SK-N-SH (cell line): ENCODE measurements around the gene TYW1B. TPM values are rescaled to one million over a fixed set of nuclear protein-coding genes. Genes with fewer than 3 reads are reported as not detected.
"Not testable (repeated sequence)": the region's sequence is repeated elsewhere in the genome, so short reads cannot be mapped to it uniquely, and the experiment has no call there.

Experiments
- CTCF ChIA-PET: fragments of 300-600, 350-600 bp; formaldehyde crosslinking; extraction: SDS; loops from one replicate; lab custom pipeline; 2021; lab: Yijun Ruan, JAX
- POLR2A ChIA-PET: fragments of 350-600 bp; sonication (Branson Sonifier 250); formaldehyde crosslinking; extraction: SDS; loops from one replicate; lab custom pipeline; 2020; ENCODE audit warnings: antibody characterized with exemption, inconsistent platforms; lab: Yijun Ruan, JAX
- DNase-seq: peaks from one replicate; pipeline ENCODE4 v3.0.0; 2012
- H2AFZ ChIP-seq: fragments of 200-600 bp; sonication (generic); 2 replicates; pipeline ENCODE4 v1.8.1; 2016; ENCODE audit warnings: antibody characterized with exemption, mild to moderate bottlenecking, low read depth
- H3F3A ChIP-seq: fragments of 200-600 bp; sonication (generic); replicated peaks from 2 replicates; pipeline ENCODE3; 2016; ENCODE audit warnings: antibody characterized with exemption, mild to moderate bottlenecking; ENCODE audit not compliant: insufficient read depth
- H3K27ac ChIP-seq, 2 experiments: fragments of 200-500 bp in 1 of 2; fragments of 200-600 bp in 1 of 2; sonication (Bioruptor generic) in 1 of 2; sonication (generic), shearing (Covaris generic) in 1 of 2; 2 replicates each; pipeline versions ENCODE4 v1.5.1 to v1.6.1; 2014 to 2016; ENCODE audit warnings: low read depth in 2 of 2, inconsistent platforms in 1 of 2, low read length in 1 of 2, mild to moderate bottlenecking in 1 of 2, mixed read lengths in 1 of 2
- H3K27me3 ChIP-seq: fragments of 200-600 bp; sonication (generic), shearing (Covaris generic); 2 replicates; pipeline ENCODE4 v1.6.1; 2016; ENCODE audit warnings: mixed run types; ENCODE audit not compliant: insufficient read depth
- H3K36me3 ChIP-seq, 2 experiments: fragments of 200-500 bp in 1 of 2; fragments of 200-600 bp in 1 of 2; sonication (Bioruptor generic) in 1 of 2; sonication (generic) in 1 of 2; replicated peaks in 1 of 2; 2 replicates each; pipeline versions ENCODE3 to v1.5.1; 2014 to 2016; ENCODE audit warnings: low read length in 1 of 2, mild to moderate bottlenecking in 1 of 2; ENCODE audit not compliant: insufficient read depth in 2 of 2, control insufficient read depth in 1 of 2
- H3K4me1 ChIP-seq, 2 experiments: fragments of 200-500 bp in 1 of 2; fragments of 200-600 bp in 1 of 2; sonication (Bioruptor generic) in 1 of 2; sonication (generic), shearing (Covaris generic) in 1 of 2; 2 replicates each; pipeline versions ENCODE4 v1.5.1 to v1.6.1; 2014 to 2016; ENCODE audit warnings: low read depth in 1 of 2, low read length in 1 of 2, mixed run types in 1 of 2; ENCODE audit not compliant: insufficient read depth in 2 of 2, control insufficient read depth in 1 of 2
- H3K4me2 ChIP-seq: fragments of 200-600 bp; sonication (generic), shearing (Covaris generic); 2 replicates; pipeline ENCODE4 v1.6.1; 2017; ENCODE audit warnings: mixed run types
- H3K4me3 ChIP-seq, 2 experiments: fragments of 200-500 bp in 1 of 2; fragments of 200-600 bp in 1 of 2; sonication (Bioruptor generic) in 1 of 2; sonication (generic), shearing (Covaris generic) in 1 of 2; 2 replicates each; pipeline versions ENCODE4 v1.5.1 to v1.8.1; 2014 to 2016; ENCODE audit warnings: low read depth in 2 of 2, inconsistent platforms in 1 of 2, low read length in 1 of 2, mild to moderate bottlenecking in 1 of 2, mixed read lengths in 1 of 2, moderate library complexity in 1 of 2
- H3K79me2 ChIP-seq: fragments of 200-600 bp; sonication (generic); 2 replicates; pipeline ENCODE4 v1.8.1; 2017; ENCODE audit warnings: mild to moderate bottlenecking; ENCODE audit not compliant: insufficient read depth
- H3K9ac ChIP-seq: fragments of 200-600 bp; sonication (generic); 2 replicates; pipeline ENCODE4 v1.6.1; 2017; ENCODE audit warnings: mixed run types
- H3K9me2 ChIP-seq: fragments of 200-600 bp; sonication (generic); 2 replicates; pipeline ENCODE4 v1.6.1; 2017; ENCODE audit warnings: mixed run types
- H3K9me3 ChIP-seq: fragments of 200-600 bp; sonication (generic); 2 replicates; pipeline ENCODE4 v1.6.1; 2017; ENCODE audit warnings: mixed run types, mild to moderate bottlenecking, moderate library complexity
- H4K20me1 ChIP-seq: fragments of 200-600 bp; sonication (generic); 2 replicates; pipeline ENCODE4 v1.6.1; 2017; ENCODE audit warnings: mild to moderate bottlenecking, mixed run types; ENCODE audit not compliant: insufficient read depth
- CHD2 ChIP-seq: fragments of 150-350 bp; IDR thresholded peaks from 2 replicates; pipeline ENCODE4 v1.6.1; 2018; ENCODE audit warnings: low read length; ENCODE audit not compliant: partially characterized antibody
- CTCF ChIP-seq: fragments of 200-600 bp; sonication (generic); IDR thresholded peaks from 2 replicates; pipeline ENCODE4 v1.6.1; 2017; ENCODE audit warnings: antibody characterized with exemption, mild to moderate bottlenecking, moderate library complexity
- ELF1 ChIP-seq: IDR thresholded peaks from 2 replicates; pipeline ENCODE4 v1.4.0; 2012
- FOSL2 ChIP-seq: IDR thresholded peaks from 2 replicates; pipeline ENCODE4 v1.4.0; 2012; ENCODE audit warnings: low read depth, mild to moderate bottlenecking, moderate library complexity, borderline replicate concordance
- FOXJ3 ChIP-seq: sonication (generic); formaldehyde crosslinking; IDR thresholded peaks from 2 replicates; pipeline ENCODE4 v1.5.1; 2020; ENCODE audit warnings: mild to moderate bottlenecking, missing genetic modification reagents
- JUND ChIP-seq: IDR thresholded peaks from 2 replicates; pipeline ENCODE4 v1.4.0; 2012
- MAX ChIP-seq: IDR thresholded peaks from 2 replicates; pipeline ENCODE4 v1.4.0; 2012; ENCODE audit warnings: low read depth
- MEF2A ChIP-seq: IDR thresholded peaks from 2 replicates; pipeline ENCODE4 v1.4.0; 2012; ENCODE audit warnings: low read depth, borderline replicate concordance
- NFIC ChIP-seq: IDR thresholded peaks from 2 replicates; pipeline ENCODE4 v1.4.0; 2012; ENCODE audit warnings: borderline replicate concordance
- PBX3 ChIP-seq: IDR thresholded peaks from 2 replicates; pipeline ENCODE4; 2012
- POLR2AphosphoS5 ChIP-seq: IDR thresholded peaks from 2 replicates; pipeline ENCODE4 v1.6.1; 2012; ENCODE audit warnings: low read depth, low read length
- RFX5 ChIP-seq: IDR thresholded peaks from 2 replicates; pipeline ENCODE4 v1.6.1; 2012; ENCODE audit warnings: mild to moderate bottlenecking, improper control_type of control experiment, low read length
- TAF1 ChIP-seq: IDR thresholded peaks from 2 replicates; pipeline ENCODE4 v1.6.1; 2012; ENCODE audit warnings: low read depth, mild to moderate bottlenecking, low read length, moderate library complexity, borderline replicate concordance
- TCF12 ChIP-seq: IDR thresholded peaks from 2 replicates; pipeline ENCODE4 v1.4.0; 2012
- TEAD4 ChIP-seq: IDR thresholded peaks from 2 replicates; pipeline ENCODE4 v1.4.0; 2012; ENCODE audit warnings: mild to moderate bottlenecking, borderline replicate concordance; ENCODE audit not compliant: insufficient read depth
- WGBS: methylation state at CpG from one replicate; pipeline ENCODE4 v1.1.6; 2017; ENCODE audit warnings: low lambda C conversion rate; 5-methylcytosine and 5-hydroxymethylcytosine counted together
- polyA plus RNA-seq, 3 experiments: library from polyadenylated mRNA; depleted of rRNA; stranded (reverse); fragments of >200 nt; gene quantifications; 2 replicates each; pipeline ENCODE4 v1.2.3, GENCODE V29; 2012

TYW1B gene
- polyA plus RNA-seq, 1 of the 3 experiments (the other 2 are of a cell fraction), result 1.4 TPM

- no peaks in the 10 kb centered on the region for H3K4me1 ChIP-seq
- no peak for DNase-seq
- H3K36me3 ChIP-seq, result peaks cover 0 to 1% of the 10 kb centered on the region in 2 experiments
- H3K4me2 ChIP-seq, result no peak overlapping the region
- H3K9me2 ChIP-seq, result no peaks in the 10 kb centered on the region
- no peaks in the 10 kb centered on the region for H3K27me3 ChIP-seq
- H3F3A ChIP-seq, result no peaks in the 10 kb centered on the region
- POLR2A ChIA-PET, result no interaction called here
- H2AFZ ChIP-seq, result no peak overlapping the region
- H4K20me1 ChIP-seq, result no peaks in the 10 kb centered on the region
- H3K9me3 ChIP-seq, result no peaks in the 10 kb centered on the region
- H3K9ac ChIP-seq, result no peak overlapping the region
- no peak overlapping the region for H3K27ac ChIP-seq
- TF ChIP-seq CTCF (no peak), MEF2A (no peak), RFX5 (no peak), JUND (no peak), CHD2 (no peak), TEAD4 (no peak), PBX3 (no peak), ELF1 (no peak), NFIC (no peak), TCF12 (no peak), FOSL2 (no peak), MAX (no peak), POLR2AphosphoS5 (no peak), TAF1 (no peak), FOXJ3 (no peak)
- 95% methylated on average over 8 of the region's 8 CpGs for WGBS
- CTCF ChIA-PET, result no interaction called here
- H3K4me3 ChIP-seq, result no peak overlapping the region
- H3K79me2 ChIP-seq, result no peaks in the 10 kb centered on the region
Measured at GRCh38 chr7:72622532-72622931, 205.5 kb downstream of the TYW1B start.

GRCh38 chr7:72621761-72622187 is 206.2 kb downstream of the TYW1B start:
- not testable (repeated sequence) for H3K27me3 ChIP-seq, H3K4me1 ChIP-seq

DNA sequence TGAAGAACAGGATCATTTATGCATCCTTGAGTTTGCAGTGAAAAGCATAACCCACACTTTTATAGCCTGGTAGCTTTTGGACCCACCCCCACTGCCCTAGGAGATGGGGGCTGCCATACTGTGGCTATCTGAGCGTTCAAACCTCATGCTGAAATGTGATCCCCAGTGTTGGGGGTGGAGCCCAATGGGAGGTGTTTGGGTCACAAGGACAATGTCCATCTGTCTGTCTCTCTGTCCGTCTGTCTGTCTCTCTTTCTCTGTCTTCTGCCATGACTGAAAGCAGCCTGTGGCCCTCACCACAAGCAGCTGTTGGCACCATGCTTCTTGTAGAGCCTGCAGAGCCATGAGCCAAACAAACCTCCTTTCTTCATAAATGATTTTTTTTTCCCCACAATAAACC is 207.1 kb downstream of the TYW1B start:
- H3K4me1 ChIP-seq, H3K4me2 ChIP-seq, POLR2A ChIA-PET, H2AFZ ChIP-seq, H3K9ac ChIP-seq, H3K79me2 ChIP-seq, H3K9me3 ChIP-seq, H4K20me1 ChIP-seq, H3K27me3 ChIP-seq, H3K27ac ChIP-seq, H3K9me2 ChIP-seq, DNase-seq, H3K4me3 ChIP-seq, H3K36me3 ChIP-seq, H3F3A ChIP-seq, CTCF ChIA-PET: not testable (repeated sequence)
- WGBS, result 77% methylated on average over 2 of the region's 2 CpGs

More at GRCh38 chr7:72621761-72622187, 206.2 kb downstream of the TYW1B start:
- H3K36me3 ChIP-seq, H3K9me2 ChIP-seq, H4K20me1 ChIP-seq, H3K9me3 ChIP-seq, H3K4me2 ChIP-seq, H3K4me3 ChIP-seq, DNase-seq, H3K27ac ChIP-seq, H2AFZ ChIP-seq, POLR2A ChIA-PET, H3F3A ChIP-seq, H3K79me2 ChIP-seq, H3K9ac ChIP-seq, CTCF ChIA-PET: not testable (repeated sequence)
- 83% methylated on average over 3 of the region's 3 CpGs for WGBS

GRCh38 chr7:72618435-72619180 is 209.4 kb downstream of the TYW1B start:
- H3F3A ChIP-seq, H3K9me2 ChIP-seq, H4K20me1 ChIP-seq, H3K36me3 ChIP-seq, DNase-seq, H3K27ac ChIP-seq, POLR2A ChIA-PET, H3K27me3 ChIP-seq, H3K9me3 ChIP-seq, H3K4me3 ChIP-seq, H3K9ac ChIP-seq, CTCF ChIA-PET, H3K4me1 ChIP-seq, H3K79me2 ChIP-seq, H3K4me2 ChIP-seq, H2AFZ ChIP-seq: not testable (repeated sequence)
- WGBS, result 85% methylated on average over 11 of the region's 11 CpGs
